HEK293 (cell line): ENCODE results near the gene RBCK1.

Source experiments
- EGR2 ChIP-seq: fragments of 450-650 bp; formaldehyde crosslinking; IDR thresholded peaks from 2 replicates; pipeline ENCODE4 v1.5.1; 2016; ENCODE audit warnings: low read depth, missing biosample characterization, missing genetic modification characterization
- GLIS1 ChIP-seq: fragments of 450-650 bp; formaldehyde crosslinking; IDR thresholded peaks from 2 replicates; pipeline ENCODE4 v1.5.1; 2016; ENCODE audit warnings: missing biosample characterization, missing genetic modification characterization
- IKZF3 ChIP-seq: fragments of 450-650 bp; IDR thresholded peaks from 2 replicates; pipeline ENCODE4 v1.5.0; 2018; ENCODE audit warnings: missing biosample characterization, mild to moderate bottlenecking, missing genetic modification characterization, moderate library complexity
- KLF1 ChIP-seq: fragments of 450-650 bp; formaldehyde crosslinking; IDR thresholded peaks from 2 replicates; pipeline ENCODE4 v1.5.1; 2016; ENCODE audit warnings: missing biosample characterization, missing genetic modification characterization
- RBAK ChIP-seq: fragments of 450-650 bp; formaldehyde crosslinking; IDR thresholded peaks from 2 replicates; pipeline ENCODE4 v1.5.1; 2016; ENCODE audit warnings: missing biosample characterization, missing genetic modification characterization
- SCRT1 ChIP-seq: fragments of 450-650 bp; formaldehyde crosslinking; IDR thresholded peaks from 2 replicates; pipeline ENCODE4 v1.5.1; 2016; ENCODE audit warnings: missing biosample characterization, missing genetic modification characterization, borderline replicate concordance
- ZBTB21 ChIP-seq: fragments of 450-650 bp; formaldehyde crosslinking; IDR thresholded peaks from 2 replicates; pipeline ENCODE4 v1.5.1; 2017; ENCODE audit warnings: missing biosample characterization, missing genetic modification characterization
- ZBTB48 ChIP-seq: fragments of 450-650 bp; formaldehyde crosslinking; IDR thresholded peaks from 2 replicates; pipeline ENCODE4 v1.5.1; 2016; ENCODE audit warnings: missing biosample characterization, missing genetic modification characterization
- ZBTB7A ChIP-seq: fragments of 450-650 bp; formaldehyde crosslinking; IDR thresholded peaks from 2 replicates; pipeline ENCODE4 v1.5.1; 2016; ENCODE audit warnings: low read depth, missing biosample characterization, missing genetic modification characterization
- ZNF138 ChIP-seq: fragments of 450-650 bp; formaldehyde crosslinking; IDR thresholded peaks from 2 replicates; pipeline ENCODE4 v1.5.1; 2016; ENCODE audit warnings: missing biosample characterization, missing genetic modification characterization, borderline replicate concordance
- ZNF19 ChIP-seq: fragments of 450-650 bp; formaldehyde crosslinking; IDR thresholded peaks from 2 replicates; pipeline ENCODE4; 2016; ENCODE audit warnings: missing biosample characterization, missing genetic modification characterization, low read depth
- ZNF211 ChIP-seq: fragments of 450-650 bp; formaldehyde crosslinking; IDR thresholded peaks from 2 replicates; pipeline ENCODE4 v1.5.1; 2016; ENCODE audit warnings: low read depth, missing biosample characterization, missing genetic modification characterization
- ZNF239 ChIP-seq: fragments of 450-650 bp; formaldehyde crosslinking; IDR thresholded peaks from 2 replicates; pipeline ENCODE4 v1.5.1; 2016; ENCODE audit warnings: missing biosample characterization, missing genetic modification characterization
- ZNF248 ChIP-seq: fragments of 450-650 bp; formaldehyde crosslinking; IDR thresholded peaks from 2 replicates; pipeline ENCODE4 v1.5.1; 2017; ENCODE audit warnings: missing biosample characterization, missing genetic modification characterization
- ZNF394 ChIP-seq: fragments of 450-650 bp; formaldehyde crosslinking; IDR thresholded peaks from 2 replicates; pipeline ENCODE4 v1.5.1; 2016; ENCODE audit warnings: missing biosample characterization, missing genetic modification characterization, mild to moderate bottlenecking, moderate library complexity, borderline replicate concordance
- ZNF426 ChIP-seq: fragments of 450-650 bp; formaldehyde crosslinking; IDR thresholded peaks from 2 replicates; pipeline ENCODE4 v1.5.1; 2017; ENCODE audit warnings: missing biosample characterization, missing genetic modification characterization, mild to moderate bottlenecking, inconsistent platforms, moderate library complexity
- ZNF529 ChIP-seq: fragments of 450-650 bp; formaldehyde crosslinking; IDR thresholded peaks from 2 replicates; pipeline ENCODE4 v1.5.1; 2017; ENCODE audit warnings: missing genetic modification characterization, missing biosample characterization; ENCODE audit not compliant: insufficient replicate concordance
- ZNF623 ChIP-seq: fragments of 450-650 bp; formaldehyde crosslinking; IDR thresholded peaks from 2 replicates; pipeline ENCODE4 v1.5.1; 2016; ENCODE audit warnings: missing biosample characterization, missing genetic modification characterization
- ZNF626 ChIP-seq: fragments of 450-650 bp; sonication (Bioruptor Pico); formaldehyde crosslinking; IDR thresholded peaks from 2 replicates; pipeline ENCODE4 v1.5.1; 2018; ENCODE audit warnings: missing biosample characterization, missing genetic modification characterization, inconsistent platforms
- ZNF629 ChIP-seq: fragments of 450-650 bp; formaldehyde crosslinking; IDR thresholded peaks from 2 replicates; pipeline ENCODE4 v1.5.1; 2017; ENCODE audit warnings: missing biosample characterization, missing genetic modification characterization
- ZNF654 ChIP-seq: fragments of 450-650 bp; formaldehyde crosslinking; IDR thresholded peaks from 2 replicates; pipeline ENCODE4 v1.5.1; 2016; ENCODE audit warnings: low read depth, missing biosample characterization, missing genetic modification characterization
- ZNF670 ChIP-seq: fragments of 450-650 bp; formaldehyde crosslinking; IDR thresholded peaks from 2 replicates; pipeline ENCODE4 v1.5.1; 2016; ENCODE audit warnings: missing biosample characterization, missing genetic modification characterization, low read depth
- ZNF768 ChIP-seq: fragments of 450-650 bp; formaldehyde crosslinking; IDR thresholded peaks from 2 replicates; pipeline ENCODE4 v1.5.1; 2018; ENCODE audit warnings: missing biosample characterization, mild to moderate bottlenecking, missing genetic modification characterization
- ZNF830 ChIP-seq: fragments of 450-650 bp; IDR thresholded peaks from 2 replicates; pipeline ENCODE4 v1.5.0; 2018; ENCODE audit warnings: missing biosample characterization, missing genetic modification characterization, low read depth, mild to moderate bottlenecking, moderate library complexity
- TF ChIP-seq, protein P1 (sequence below): fragments of 450-650 bp; formaldehyde crosslinking; conservative IDR thresholded peaks from 2 replicates; pipeline ENCODE4 v1.5.1; 2016; ENCODE audit warnings: low read depth, missing biosample characterization, missing genetic modification characterization
- TF ChIP-seq, protein P2 (sequence below): IDR thresholded peaks from 2 replicates; pipeline ENCODE4 v1.6.1; 2011; ENCODE audit warnings: mild to moderate bottlenecking, low read depth, low read length, borderline replicate concordance
- TF ChIP-seq, protein P3 (sequence below): fragments of 450-650 bp; formaldehyde crosslinking; IDR thresholded peaks from 2 replicates; pipeline ENCODE4 v1.5.1; 2016; ENCODE audit warnings: missing biosample characterization, missing genetic modification characterization, low read depth
- TF ChIP-seq, protein P4 (sequence below): fragments of 450-650 bp; formaldehyde crosslinking; IDR thresholded peaks from 2 replicates; pipeline ENCODE4 v1.5.1; 2016; ENCODE audit warnings: missing biosample characterization, missing genetic modification characterization

RBCK1 gene

DNA sequence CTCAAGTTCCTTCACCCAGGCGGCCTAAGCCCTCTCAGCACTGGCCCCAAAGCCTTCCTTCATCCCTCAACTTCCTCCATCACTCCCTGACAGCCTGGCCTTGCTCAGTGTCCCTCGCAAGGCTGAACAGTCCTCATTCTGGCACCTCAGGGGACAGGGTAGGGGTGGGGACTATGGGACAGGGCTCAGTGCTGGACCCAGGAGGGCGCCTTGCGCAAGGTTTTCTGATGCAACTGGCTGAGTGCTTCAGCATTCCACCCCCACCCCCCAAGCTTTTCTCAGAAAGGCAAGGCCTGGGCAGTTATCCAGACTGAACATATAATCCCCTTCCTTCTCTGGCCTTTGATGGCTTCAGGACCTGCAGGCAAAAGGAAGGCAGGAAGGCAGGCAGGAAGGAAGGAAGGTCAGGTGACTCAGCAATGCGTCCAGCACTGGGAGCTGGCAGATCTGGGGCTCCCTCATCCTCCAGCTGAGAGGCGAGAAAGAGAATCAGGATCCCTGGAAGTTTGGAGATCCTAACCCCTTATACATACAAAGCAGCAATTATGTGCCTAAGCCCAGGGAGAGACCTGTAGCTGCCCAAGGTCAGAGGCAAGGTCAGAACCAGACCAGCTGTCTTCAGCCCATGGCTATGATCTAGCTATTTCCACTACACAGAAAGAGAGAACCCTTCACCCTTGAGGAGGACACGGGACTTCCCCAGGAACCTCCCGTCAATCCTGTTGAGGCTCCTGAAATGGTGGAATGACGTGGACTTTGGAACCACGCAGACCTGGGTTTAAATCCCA is 36.1 kb upstream of the RBCK1 start (continued):
- TF ChIP-seq, protein P1, sequence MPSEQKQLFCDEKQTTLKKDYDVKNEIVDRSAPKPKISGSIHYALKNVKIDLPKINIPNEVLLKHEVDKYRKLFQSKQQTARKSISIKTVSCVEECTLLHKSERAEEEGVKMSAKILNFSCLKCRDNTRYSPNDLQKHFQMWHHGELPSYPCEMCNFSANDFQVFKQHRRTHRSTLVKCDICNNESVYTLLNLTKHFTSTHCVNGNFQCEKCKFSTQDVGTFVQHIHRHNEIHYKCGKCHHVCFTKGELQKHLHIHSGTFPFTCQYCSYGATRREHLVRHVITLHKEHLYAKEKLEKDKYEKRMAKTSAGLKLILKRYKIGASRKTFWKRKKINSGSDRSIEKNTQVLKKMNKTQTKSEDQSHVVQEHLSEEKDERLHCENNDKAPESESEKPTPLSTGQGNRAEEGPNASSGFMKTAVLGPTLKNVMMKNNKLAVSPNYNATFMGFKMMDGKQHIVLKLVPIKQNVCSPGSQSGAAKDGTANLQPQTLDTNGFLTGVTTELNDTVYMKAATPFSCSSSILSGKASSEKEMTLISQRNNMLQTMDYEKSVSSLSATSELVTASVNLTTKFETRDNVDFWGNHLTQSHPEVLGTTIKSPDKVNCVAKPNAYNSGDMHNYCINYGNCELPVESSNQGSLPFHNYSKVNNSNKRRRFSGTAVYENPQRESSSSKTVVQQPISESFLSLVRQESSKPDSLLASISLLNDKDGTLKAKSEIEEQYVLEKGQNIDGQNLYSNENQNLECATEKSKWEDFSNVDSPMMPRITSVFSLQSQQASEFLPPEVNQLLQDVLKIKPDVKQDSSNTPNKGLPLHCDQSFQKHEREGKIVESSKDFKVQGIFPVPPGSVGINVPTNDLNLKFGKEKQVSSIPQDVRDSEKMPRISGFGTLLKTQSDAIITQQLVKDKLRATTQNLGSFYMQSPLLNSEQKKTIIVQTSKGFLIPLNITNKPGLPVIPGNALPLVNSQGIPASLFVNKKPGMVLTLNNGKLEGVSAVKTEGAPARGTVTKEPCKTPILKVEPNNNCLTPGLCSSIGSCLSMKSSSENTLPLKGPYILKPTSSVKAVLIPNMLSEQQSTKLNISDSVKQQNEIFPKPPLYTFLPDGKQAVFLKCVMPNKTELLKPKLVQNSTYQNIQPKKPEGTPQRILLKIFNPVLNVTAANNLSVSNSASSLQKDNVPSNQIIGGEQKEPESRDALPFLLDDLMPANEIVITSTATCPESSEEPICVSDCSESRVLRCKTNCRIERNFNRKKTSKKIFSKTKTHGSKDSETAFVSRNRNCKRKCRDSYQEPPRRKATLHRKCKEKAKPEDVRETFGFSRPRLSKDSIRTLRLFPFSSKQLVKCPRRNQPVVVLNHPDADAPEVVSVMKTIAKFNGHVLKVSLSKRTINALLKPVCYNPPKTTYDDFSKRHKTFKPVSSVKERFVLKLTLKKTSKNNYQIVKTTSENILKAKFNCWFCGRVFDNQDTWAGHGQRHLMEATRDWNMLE (tag by site-specific recombination) = peak; percentile 48
- TF ChIP-seq EGR2 (tag by site-specific recombination) (no peak), SCRT1 (no peak), ZNF768 (no peak), ZBTB21 (no peak), ZNF830 (no peak), ZNF211 (tag by site-specific recombination) (no peak), ZNF670 (tag by site-specific recombination) (no peak), ZNF239 (tag by site-specific recombination) (no peak), IKZF3 (tag by site-specific recombination) (peak; percentile 79), ZNF248 (tag by site-specific recombination) (no peak), ZNF626 (no peak), ZNF394 (tag by site-specific recombination) (no peak), ZNF629 (tag by site-specific recombination) (no peak), ZNF19 (no peak), ZNF623 (tag by site-specific recombination) (no peak), ZNF138 (tag by site-specific recombination) (no peak), ZNF426 (no peak), ZBTB7A (no peak), GLIS1 (0 out of 2 replicates have a peak, but pooled peaks have one; percentile 30), KLF1 (tag by site-specific recombination) (no peak), ZBTB48 (tag by site-specific recombination) (peak; percentile 69; the same call in 1 of the 2 replicates), ZNF529 (no peak), RBAK (no peak), ZNF654 (tag by site-specific recombination) (no peak)
- TF ChIP-seq, protein P2, sequence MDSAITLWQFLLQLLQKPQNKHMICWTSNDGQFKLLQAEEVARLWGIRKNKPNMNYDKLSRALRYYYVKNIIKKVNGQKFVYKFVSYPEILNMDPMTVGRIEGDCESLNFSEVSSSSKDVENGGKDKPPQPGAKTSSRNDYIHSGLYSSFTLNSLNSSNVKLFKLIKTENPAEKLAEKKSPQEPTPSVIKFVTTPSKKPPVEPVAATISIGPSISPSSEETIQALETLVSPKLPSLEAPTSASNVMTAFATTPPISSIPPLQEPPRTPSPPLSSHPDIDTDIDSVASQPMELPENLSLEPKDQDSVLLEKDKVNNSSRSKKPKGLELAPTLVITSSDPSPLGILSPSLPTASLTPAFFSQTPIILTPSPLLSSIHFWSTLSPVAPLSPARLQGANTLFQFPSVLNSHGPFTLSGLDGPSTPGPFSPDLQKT = no peak
- TF ChIP-seq, protein P3, sequence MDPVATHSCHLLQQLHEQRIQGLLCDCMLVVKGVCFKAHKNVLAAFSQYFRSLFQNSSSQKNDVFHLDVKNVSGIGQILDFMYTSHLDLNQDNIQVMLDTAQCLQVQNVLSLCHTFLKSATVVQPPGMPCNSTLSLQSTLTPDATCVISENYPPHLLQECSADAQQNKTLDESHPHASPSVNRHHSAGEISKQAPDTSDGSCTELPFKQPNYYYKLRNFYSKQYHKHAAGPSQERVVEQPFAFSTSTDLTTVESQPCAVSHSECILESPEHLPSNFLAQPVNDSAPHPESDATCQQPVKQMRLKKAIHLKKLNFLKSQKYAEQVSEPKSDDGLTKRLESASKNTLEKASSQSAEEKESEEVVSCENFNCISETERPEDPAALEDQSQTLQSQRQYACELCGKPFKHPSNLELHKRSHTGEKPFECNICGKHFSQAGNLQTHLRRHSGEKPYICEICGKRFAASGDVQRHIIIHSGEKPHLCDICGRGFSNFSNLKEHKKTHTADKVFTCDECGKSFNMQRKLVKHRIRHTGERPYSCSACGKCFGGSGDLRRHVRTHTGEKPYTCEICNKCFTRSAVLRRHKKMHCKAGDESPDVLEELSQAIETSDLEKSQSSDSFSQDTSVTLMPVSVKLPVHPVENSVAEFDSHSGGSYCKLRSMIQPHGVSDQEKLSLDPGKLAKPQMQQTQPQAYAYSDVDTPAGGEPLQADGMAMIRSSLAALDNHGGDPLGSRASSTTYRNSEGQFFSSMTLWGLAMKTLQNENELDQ (tag by site-specific recombination) = no peak
- TF ChIP-seq, protein P4, sequence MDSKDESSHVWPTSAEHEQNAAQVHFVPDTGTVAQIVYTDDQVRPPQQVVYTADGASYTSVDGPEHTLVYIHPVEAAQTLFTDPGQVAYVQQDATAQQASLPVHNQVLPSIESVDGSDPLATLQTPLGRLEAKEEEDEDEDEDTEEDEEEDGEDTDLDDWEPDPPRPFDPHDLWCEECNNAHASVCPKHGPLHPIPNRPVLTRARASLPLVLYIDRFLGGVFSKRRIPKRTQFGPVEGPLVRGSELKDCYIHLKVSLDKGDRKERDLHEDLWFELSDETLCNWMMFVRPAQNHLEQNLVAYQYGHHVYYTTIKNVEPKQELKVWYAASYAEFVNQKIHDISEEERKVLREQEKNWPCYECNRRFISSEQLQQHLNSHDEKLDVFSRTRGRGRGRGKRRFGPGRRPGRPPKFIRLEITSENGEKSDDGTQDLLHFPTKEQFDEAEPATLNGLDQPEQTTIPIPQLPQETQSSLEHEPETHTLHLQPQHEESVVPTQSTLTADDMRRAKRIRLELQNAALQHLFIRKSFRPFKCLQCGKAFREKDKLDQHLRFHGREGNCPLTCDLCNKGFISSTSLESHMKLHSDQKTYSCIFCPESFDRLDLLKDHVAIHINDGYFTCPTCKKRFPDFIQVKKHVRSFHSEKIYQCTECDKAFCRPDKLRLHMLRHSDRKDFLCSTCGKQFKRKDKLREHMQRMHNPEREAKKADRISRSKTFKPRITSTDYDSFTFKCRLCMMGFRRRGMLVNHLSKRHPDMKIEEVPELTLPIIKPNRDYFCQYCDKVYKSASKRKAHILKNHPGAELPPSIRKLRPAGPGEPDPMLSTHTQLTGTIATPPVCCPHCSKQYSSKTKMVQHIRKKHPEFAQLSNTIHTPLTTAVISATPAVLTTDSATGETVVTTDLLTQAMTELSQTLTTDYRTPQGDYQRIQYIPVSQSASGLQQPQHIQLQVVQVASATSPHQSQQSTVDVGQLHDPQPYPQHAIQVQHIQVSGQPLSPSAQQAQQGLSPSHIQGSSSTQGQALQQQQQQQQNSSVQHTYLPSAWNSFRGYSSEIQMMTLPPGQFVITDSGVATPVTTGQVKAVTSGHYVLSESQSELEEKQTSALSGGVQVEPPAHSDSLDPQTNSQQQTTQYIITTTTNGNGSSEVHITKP = peak; percentile 76
